Stimulated activated naive CD8-positive, alpha-beta T cell treated with anti-CD3 and anti-CD28 coated beads, Interleukin-15, Interleukin-2, amounts not matched to agents 100 ng/mL and 50 ng/mL, for 24 hours (primary cell): ENCODE data around the gene FSTL4.

ENCODE experiments used
- H3K27ac Mint-ChIP-seq: one replicate; pipeline ENCODE4 v1.8.0; 2021; ENCODE audit warnings: mild to moderate bottlenecking, mixed read lengths
- H3K27me3 Mint-ChIP-seq: one replicate; pipeline ENCODE4 v1.8.0; 2021; ENCODE audit warnings: mixed read lengths
- H3K36me3 Mint-ChIP-seq: one replicate; pipeline ENCODE4 v1.8.0; 2021; ENCODE audit warnings: low read depth, mixed read lengths
- H3K4me1 Mint-ChIP-seq: one replicate; pipeline ENCODE4 v1.8.0; 2021; ENCODE audit warnings: low read depth, mixed read lengths
- H3K4me3 Mint-ChIP-seq: one replicate; pipeline ENCODE4 v1.8.0; 2021; ENCODE audit warnings: mild to moderate bottlenecking, mixed read lengths
- H3K9me3 Mint-ChIP-seq: one replicate; pipeline ENCODE4 v1.8.0; 2021; ENCODE audit warnings: mixed read lengths

FSTL4 gene

GRCh38 chr5:133474851-133475590 lies 137.3 kb downstream of the FSTL4 start:
- H3K9me3 Mint-ChIP-seq: no peaks in the 10 kb centered on the region

DNA sequence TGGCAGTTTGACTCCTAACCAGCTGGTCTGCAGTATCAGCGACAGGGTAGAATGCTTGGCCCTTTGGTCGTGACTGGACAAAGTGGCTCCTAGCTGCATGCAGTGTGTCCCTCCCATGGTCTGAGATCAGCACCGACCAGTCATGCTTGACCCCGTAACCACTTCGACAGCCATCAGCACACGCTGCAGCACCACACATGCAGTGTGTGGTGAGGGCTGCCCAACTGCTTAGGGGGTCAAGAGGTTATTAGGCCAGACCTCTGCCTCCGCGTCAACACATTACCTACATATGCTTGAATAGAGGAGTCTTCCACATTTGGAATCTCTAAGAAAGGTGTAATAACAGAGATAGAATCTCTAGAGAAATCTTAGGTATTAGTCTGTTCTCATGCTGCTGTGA lies 139.1 kb downstream of the FSTL4 start:
- Mint-ChIP-seq H3K4me3 (no peak overlapping the region), H3K36me3 (no peaks in the 10 kb centered on the region), H3K27me3 (peaks cover 9% of the 10 kb centered on the region), H3K9me3 (no peaks in the 10 kb centered on the region), H3K27ac (no peak overlapping the region), H3K4me1 (no peaks in the 10 kb centered on the region)

More at GRCh38 chr5:133474851-133475590, 137.3 kb downstream of the FSTL4 start:
- Mint-ChIP-seq H3K4me3 (no peak overlapping the region), H3K27ac (no peak overlapping the region), H3K4me1 (no peaks in the 10 kb centered on the region), H3K36me3 (no peaks in the 10 kb centered on the region), H3K27me3 (peaks cover 9% of the 10 kb centered on the region)

DNA sequence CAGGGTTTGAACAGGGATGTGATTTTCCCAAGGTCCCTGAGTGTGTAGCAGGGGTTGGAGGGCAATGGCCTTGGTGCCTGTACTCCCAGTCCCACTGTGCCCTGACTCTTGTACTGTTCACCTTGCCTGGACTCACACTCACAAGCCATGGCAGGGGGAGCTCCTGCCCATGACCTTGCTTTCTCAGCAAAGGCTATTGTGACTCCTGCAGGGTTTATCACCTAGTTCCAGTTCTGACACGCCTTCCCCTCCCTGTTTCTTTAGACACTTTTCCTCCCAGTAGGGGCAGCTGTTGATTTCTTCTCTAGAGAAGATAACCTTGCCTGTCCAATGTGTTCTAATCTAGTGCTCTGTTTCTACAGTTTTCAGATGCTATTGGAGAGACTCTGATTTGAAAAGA lies 139.5 kb downstream of the FSTL4 start:
- no peaks in the 10 kb centered on the region for H3K36me3 Mint-ChIP-seq

DNA sequence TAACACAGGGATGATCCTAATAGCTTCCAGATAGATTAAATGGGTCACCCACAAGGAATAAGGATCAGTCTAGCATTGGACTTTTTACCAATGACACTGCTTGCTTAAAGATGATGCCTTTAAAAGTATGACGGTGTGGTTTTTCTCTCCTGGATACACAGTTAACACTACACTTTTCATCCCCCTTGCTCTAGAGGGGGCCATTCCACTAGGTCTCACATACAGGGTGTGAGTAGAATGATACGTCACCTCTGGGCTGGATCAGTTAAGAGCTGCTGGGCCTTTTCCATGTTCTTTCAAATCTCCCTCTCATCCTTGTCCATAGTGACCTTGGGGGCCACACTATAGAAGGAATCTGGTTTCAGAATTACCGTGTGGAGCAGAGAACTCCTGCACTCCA lies 140.6 kb downstream of the FSTL4 start:
- Mint-ChIP-seq H3K27me3 (peaks cover 9% of the 10 kb centered on the region), H3K4me1 (no peaks in the 10 kb centered on the region), H3K36me3 (no peaks in the 10 kb centered on the region), H3K4me3 (no peak overlapping the region), H3K27ac (no peak overlapping the region), H3K9me3 (no peaks in the 10 kb centered on the region)

More for the DNA sequence above, 139.5 kb downstream of the FSTL4 start:
- H3K27me3 Mint-ChIP-seq: peaks cover 9% of the 10 kb centered on the region
- no peak overlapping the region for H3K27ac Mint-ChIP-seq
- no peak overlapping the region for H3K4me3 Mint-ChIP-seq
- no peaks in the 10 kb centered on the region for H3K9me3 Mint-ChIP-seq
- H3K4me1 Mint-ChIP-seq: no peaks in the 10 kb centered on the region

DNA sequence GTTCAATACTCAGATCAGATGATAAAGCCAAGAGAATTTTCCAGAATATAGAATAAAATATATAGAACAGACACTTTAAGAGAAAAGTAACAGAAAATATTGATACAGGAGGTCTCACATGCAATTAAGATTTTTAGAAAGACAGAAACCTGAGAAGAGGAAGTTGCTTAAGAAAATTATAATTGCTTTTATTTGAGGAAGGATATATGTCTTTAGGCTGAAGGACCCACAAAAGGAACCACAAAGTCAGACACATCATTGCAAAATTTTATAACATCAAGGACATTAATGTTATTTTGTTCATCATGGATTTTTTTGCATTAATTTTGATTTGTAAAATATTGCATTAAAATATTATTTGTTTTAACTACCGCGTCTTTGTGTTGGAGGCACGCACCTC lies 141.5 kb downstream of the FSTL4 start:
- H3K27ac Mint-ChIP-seq: no peak overlapping the region

GRCh38 chr5:133469846-133470245 lies 142.5 kb downstream of the FSTL4 start:
- Mint-ChIP-seq H3K27ac (no peak overlapping the region), H3K4me3 (no peak overlapping the region), H3K4me1 (peaks cover 8% of the 10 kb centered on the region), H3K27me3 (peaks cover 9% of the 10 kb centered on the region), H3K9me3 (no peaks in the 10 kb centered on the region), H3K36me3 (no peaks in the 10 kb centered on the region)

More for the DNA sequence above, 141.5 kb downstream of the FSTL4 start:
- H3K9me3 Mint-ChIP-seq: no peaks in the 10 kb centered on the region
- no peaks in the 10 kb centered on the region for H3K36me3 Mint-ChIP-seq
- no peak overlapping the region for H3K4me3 Mint-ChIP-seq
- H3K4me1 Mint-ChIP-seq: peaks cover 3% of the 10 kb centered on the region
- H3K27me3 Mint-ChIP-seq: peaks cover 9% of the 10 kb centered on the region

GRCh38 chr5:133469252-133469651 lies 143.1 kb downstream of the FSTL4 start:
- Mint-ChIP-seq H3K36me3 (no peaks in the 10 kb centered on the region), H3K27me3 (peaks cover 8% of the 10 kb centered on the region), H3K27ac (no peak overlapping the region), H3K4me3 (no peak overlapping the region), H3K4me1 (peaks cover 8% of the 10 kb centered on the region), H3K9me3 (no peaks in the 10 kb centered on the region)

- Mint-ChIP-seq H3K36me3 (no peaks in the 10 kb centered on the region), H3K4me3 (no peak overlapping the region), H3K4me1 (peaks cover 8% of the 10 kb centered on the region), H3K27ac (no peak overlapping the region), H3K27me3 (peaks cover 2% of the 10 kb centered on the region), H3K9me3 (no peaks in the 10 kb centered on the region)
Measured at GRCh38 chr5:133468596-133468995, 143.7 kb downstream of the FSTL4 start.

GRCh38 chr5:133467826-133468463 lies 144.4 kb downstream of the FSTL4 start:
- H3K4me1 Mint-ChIP-seq: peaks cover 8% of the 10 kb centered on the region
- H3K27me3 Mint-ChIP-seq: no peaks in the 10 kb centered on the region
- H3K27ac Mint-ChIP-seq: no peak overlapping the region
- H3K36me3 Mint-ChIP-seq: no peaks in the 10 kb centered on the region
- H3K4me3 Mint-ChIP-seq: no peak overlapping the region
- no peaks in the 10 kb centered on the region for H3K9me3 Mint-ChIP-seq

DNA sequence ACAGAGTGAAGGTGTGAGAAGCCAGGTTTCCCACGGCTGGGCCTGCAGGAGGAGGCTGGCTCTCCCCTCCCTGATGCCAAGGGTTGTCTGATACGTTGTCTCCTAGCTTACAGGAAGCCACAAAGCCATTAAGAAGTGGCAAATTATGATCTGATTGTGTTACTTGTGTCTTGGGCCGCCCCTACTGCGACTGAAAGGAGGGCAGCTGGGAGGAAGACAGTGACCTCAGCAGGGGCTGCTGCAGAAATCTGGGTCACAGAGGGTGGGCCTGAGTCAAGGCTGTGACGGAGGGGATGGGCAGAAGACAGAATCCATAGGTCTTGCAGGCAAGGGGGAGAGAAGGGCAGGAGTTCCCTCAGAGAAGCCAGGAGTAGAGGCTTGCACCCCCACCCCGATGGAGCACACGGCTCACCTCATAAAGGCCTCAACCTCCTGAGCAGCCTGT lies 145.0 kb downstream of the FSTL4 start:
- no peak overlapping the region for H3K4me3 Mint-ChIP-seq
- no peaks in the 10 kb centered on the region for H3K9me3 Mint-ChIP-seq
- no peaks in the 10 kb centered on the region for H3K36me3 Mint-ChIP-seq
- H3K27me3 Mint-ChIP-seq: no peaks in the 10 kb centered on the region
- no peak overlapping the region for H3K27ac Mint-ChIP-seq
- peaks cover 8% of the 10 kb centered on the region for H3K4me1 Mint-ChIP-seq

- peaks cover 8% of the 10 kb centered on the region for H3K4me1 Mint-ChIP-seq
- H3K27ac Mint-ChIP-seq: no peak overlapping the region
- no peaks in the 10 kb centered on the region for H3K27me3 Mint-ChIP-seq
- H3K36me3 Mint-ChIP-seq: no peaks in the 10 kb centered on the region
- no peak overlapping the region for H3K4me3 Mint-ChIP-seq
- no peaks in the 10 kb centered on the region for H3K9me3 Mint-ChIP-seq
Measured at GRCh38 chr5:133466556-133467334, 145.6 kb downstream of the FSTL4 start.

DNA sequence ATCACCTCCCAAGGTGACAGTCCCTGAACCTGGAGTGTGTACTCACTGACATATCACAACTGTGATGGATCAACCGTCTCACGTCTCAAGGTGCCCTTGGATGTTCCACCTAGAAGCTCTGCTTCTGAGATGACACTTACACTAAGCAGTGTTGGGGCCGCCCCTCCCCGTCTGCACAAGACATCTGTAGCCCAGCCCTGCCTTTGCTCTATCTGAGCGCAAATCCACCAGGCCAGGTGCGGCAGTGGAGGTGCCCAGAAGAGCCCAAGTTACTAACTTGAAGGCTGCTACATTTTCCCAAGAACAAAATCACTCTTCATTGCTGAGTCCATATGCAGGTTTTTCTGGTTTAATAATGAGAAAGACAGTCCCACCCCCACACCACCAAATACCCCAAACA lies 148.3 kb downstream of the FSTL4 start:
- no peaks in the 10 kb centered on the region for H3K9me3 Mint-ChIP-seq
- H3K4me1 Mint-ChIP-seq: peaks cover 11% of the 10 kb centered on the region
- H3K27ac Mint-ChIP-seq: no peak overlapping the region
- no peaks in the 10 kb centered on the region for H3K36me3 Mint-ChIP-seq
- H3K4me3 Mint-ChIP-seq: no peak overlapping the region
- no peaks in the 10 kb centered on the region for H3K27me3 Mint-ChIP-seq

- Mint-ChIP-seq H3K9me3 (no peaks in the 10 kb centered on the region), H3K27ac (no peak overlapping the region), H3K27me3 (no peaks in the 10 kb centered on the region), H3K4me3 (no peak overlapping the region), H3K36me3 (no peaks in the 10 kb centered on the region), H3K4me1 (peaks cover 11% of the 10 kb centered on the region)
Measured at GRCh38 chr5:133461796-133462516, 150.4 kb downstream of the FSTL4 start.

GRCh38 chr5:133460172-133460758 lies 152.1 kb downstream of the FSTL4 start:
- Mint-ChIP-seq H3K4me3 (no peak overlapping the region), H3K27me3 (no peaks in the 10 kb centered on the region), H3K9me3 (no peaks in the 10 kb centered on the region), H3K4me1 (peaks cover 3% of the 10 kb centered on the region), H3K27ac (no peak overlapping the region), H3K36me3 (no peaks in the 10 kb centered on the region)
